Measurements from ENCODE around the gene SLC44A5.
"Not testable (repeated sequence)": the region's sequence is repeated elsewhere in the genome, so short reads cannot be mapped to it uniquely, and the experiment has no call there.

Gene SLC44A5

GRCh38 chr1:75520862-75521475 is 89.9 kb downstream of the SLC44A5 start:
- no peak for DNase-seq

GRCh38 chr1:75519651-75520427 is 91.1 kb downstream of the SLC44A5 start:
- no peak for DNase-seq

DNA sequence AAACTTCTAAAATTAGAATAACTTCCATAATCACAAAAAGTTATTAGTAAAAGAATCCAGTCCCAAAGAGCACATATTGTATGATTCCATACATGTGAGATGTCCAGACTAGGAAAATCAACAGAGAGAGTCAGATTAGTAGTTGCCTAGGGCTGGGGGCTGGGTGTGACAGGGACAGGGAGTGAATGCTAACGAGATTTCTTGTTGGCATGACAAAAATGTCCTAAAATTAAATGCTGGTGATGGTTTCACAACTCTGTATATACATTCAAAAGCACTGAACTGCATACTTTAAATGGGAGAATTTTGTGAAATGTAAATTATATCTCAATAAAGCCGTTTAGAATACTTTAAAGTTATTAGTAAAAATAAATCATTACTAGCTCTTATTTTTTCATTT is 92.2 kb downstream of the SLC44A5 start:
- DNase-seq, result no peak

GRCh38 chr1:75514270-75514669 is 96.6 kb downstream of the SLC44A5 start:
- no peak for DNase-seq

DNA sequence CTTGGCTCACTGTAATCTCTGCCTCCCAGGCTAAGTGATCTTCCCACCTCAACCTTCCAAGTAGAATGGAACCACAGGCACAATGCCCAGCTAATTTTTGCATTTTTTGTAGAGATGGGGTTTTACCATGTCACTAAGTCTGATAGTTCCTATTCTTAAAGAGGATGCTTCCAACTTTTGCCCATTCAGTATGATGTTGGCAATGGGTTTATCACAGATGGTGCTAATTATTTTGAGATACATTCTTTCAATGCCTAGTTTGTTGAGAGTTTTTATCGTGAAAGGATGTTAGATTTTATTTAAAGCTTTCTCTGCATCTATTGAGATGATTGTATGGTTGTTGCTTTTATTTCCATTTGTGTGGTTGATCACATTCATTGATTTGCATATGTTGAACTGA is 103.9 kb downstream of the SLC44A5 start:
- no peak for DNase-seq

DNA sequence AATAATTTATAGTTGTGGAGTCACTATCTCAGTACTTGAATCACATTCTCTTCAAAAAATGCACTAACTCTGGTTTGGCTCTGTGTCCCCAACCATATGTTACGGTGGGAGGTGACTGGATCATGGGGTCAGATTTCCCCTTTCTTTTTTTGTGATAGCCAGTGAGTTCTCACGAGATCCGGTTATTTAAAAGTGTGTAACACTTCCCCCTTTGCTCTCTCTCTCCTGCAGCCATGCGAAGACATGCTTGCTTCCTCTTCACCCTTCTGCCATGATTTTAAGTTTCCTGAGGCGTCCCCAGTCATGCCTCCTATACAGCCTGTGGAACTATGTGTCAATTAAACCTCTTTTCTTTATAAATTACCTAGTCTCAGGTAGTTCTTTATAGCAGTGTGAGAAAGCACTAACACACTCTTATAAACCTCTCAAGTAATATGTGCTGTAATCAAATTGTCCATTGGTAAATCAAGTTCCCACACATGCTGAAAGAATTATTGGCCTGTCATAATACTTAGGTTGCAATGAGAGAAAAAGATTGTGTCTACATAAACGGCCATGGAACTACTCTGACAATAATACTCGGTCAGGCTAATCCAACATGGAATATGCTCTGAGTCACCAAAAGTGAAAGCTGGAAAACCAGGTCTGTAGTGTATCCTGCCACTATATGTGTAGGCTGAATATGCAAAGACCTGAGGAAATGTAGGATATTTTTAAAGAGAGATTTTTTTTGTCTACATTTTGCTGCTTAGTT is 107.5 kb downstream of the SLC44A5 start:
- no peak for DNase-seq

- no peak for DNase-seq
Observed at GRCh38 chr1:75502776-75503175, 108.1 kb downstream of the SLC44A5 start.

DNA sequence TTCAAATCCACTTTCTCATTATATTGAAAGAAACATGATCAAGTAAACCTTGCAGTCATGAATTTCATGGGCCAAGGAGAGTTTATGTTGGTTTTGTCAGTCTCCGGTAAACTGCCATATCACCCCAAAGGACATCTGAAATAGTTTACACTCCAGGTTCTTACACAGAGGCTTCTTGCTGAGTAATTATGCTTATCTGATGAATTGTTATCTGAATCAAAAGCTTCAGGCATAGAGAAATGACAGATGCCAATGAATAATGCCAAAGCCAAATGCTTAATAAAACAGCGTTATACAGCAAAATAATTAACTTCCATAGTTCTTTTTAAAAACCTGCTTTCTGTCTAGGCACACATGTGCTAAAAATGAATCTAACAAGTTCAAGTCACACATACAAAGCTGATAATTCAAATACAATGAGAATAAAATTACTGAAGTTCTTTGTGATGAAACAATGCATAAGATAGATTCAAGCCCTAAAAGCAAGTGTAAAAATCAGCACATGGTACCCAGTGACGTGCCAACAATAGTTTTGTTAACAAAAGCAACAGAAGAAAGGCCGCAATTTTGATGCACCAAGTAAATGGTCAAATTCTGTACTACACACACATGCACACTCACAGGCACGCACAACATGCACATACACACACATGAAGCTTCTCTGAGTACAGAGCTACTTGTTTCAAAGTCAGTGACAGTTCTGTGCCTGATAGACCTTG is 109.2 kb downstream of the SLC44A5 start:
- no peak for DNase-seq

GRCh38 chr1:75492011-75492410 is 118.9 kb downstream of the SLC44A5 start:
- DNase-seq, result no peak

GRCh38 chr1:75487399-75487798 is 123.5 kb downstream of the SLC44A5 start:
- no peak for DNase-seq

- no peak for DNase-seq
Observed at GRCh38 chr1:75484789-75485188, 126.1 kb downstream of the SLC44A5 start.

GRCh38 chr1:75482951-75483350 is 128.0 kb downstream of the SLC44A5 start:
- peak in 2 of 3 experiments; percentile 32 to 71 for DNase-seq

DNA sequence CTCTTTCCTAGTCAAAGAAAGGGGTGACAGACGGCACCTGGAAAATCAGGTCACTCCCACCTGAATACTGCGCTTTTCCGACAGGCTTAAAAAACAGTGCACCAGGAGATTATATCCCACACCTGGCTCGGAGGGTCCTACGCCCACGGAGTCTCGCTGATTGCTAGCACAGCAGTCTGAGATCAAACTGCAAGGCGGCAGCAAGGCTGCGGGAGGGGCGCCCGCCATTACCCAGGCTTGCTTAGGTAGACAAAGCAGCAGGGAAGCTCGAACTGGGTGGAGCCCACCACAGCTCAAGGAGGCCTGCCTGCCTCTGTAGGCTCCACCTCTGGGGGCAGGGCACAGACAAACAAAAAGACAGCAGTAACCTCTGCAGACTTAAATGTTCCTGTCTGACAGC is 134.4 kb downstream of the SLC44A5 start:
- not testable (repeated sequence) for DNase-seq

GRCh38 chr1:75475696-75476095 is 135.2 kb downstream of the SLC44A5 start:
- DNase-seq, result no peak

DNA sequence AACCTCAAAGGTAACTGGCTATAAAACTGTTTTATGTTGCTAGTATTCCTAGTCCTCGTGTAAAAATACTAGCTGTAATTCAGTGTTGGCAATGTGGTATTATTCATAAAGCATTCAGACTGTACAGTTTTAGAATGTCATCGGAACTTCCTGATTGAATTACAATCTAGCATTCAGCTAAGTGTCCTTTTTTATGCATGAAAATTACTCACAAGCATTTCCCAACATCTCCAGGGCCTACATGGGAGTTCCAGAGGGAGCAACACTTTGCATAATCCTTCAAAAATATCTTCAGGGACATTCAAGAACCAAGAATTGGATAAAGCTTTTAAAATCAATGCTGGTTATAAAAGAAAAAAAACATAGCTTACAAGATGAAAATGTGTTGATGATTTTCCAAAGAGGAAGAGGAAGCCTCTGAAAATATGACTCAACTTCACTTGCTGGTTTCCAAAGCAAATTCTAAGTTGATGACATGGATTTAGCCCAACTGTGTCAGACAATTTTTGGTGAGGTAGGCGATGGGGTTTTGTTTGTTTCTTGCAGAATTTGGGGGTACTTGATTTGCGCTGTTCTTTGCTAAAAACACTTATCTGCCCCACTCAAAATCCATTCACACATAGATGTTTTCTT is 137.8 kb downstream of the SLC44A5 start:
- no peak for DNase-seq

GRCh38 chr1:75472089-75472970 is 138.6 kb downstream of the SLC44A5 start:
- no peak for DNase-seq

DNA sequence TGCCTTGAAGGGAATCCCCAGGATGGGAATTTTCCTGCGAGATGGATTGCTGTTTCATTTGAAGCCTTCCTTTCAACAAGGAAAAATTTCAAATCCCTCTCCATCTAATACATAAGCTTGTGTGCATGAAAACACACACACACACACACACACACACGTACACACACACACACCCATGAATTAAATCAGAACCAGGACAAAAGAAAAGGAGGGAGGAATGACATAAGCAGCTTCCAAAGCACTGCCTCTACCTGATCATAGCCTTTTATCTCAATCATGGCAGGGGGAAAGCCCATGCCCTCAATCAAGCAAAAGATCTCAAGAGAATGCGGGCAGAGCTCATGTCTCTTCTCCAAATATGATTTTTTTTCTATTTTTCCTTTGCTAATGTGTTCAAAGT is 139.7 kb downstream of the SLC44A5 start:
- peak in 1 of 3 experiments; percentile 2 for DNase-seq

DNA sequence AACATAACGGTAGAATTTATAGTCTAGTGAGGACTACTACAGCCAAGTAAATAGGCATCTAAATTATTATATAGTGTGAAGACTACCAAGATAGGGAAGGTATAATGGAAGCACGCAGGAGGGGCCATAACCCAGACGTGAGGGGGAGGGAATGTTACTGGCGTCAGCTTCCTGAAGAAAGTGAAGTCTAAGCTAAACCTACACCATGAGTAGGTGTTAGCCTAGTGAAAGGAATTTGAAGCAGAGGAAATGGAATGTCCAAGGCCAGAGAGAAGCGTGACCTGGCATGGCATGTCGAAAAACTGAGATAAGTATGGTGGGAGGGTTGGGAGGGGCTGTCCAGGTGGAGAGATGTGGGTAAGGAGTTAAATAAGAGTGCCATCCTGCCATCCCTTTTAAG is 140.5 kb downstream of the SLC44A5 start:
- no peak for DNase-seq

GRCh38 chr1:75469586-75470173 is 141.2 kb downstream of the SLC44A5 start:
- no peak for DNase-seq

DNA sequence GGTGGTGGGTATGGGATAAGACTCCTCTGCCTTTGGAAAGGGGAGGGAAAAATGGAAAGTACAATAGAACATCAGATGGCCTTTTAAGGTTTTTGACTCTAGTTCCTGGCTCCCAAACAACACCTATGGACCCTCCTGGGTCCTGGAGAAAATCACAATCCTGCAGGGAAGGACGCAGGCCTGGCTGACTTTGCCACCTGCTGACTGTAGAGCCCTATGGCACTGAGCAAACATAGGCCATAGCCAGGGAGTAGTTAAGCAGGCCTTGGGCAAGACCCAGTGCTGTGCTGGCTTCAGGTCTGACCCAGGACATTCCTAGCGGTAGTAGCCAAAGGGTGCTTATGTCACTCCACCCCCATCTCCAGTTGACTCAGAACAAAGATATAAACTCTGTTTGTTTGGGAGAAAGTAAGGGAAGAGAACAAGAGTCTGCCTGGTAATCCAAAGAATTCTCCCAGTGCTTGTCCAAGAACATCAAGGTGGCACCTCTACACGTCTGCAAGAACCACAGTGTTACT is 149.0 kb downstream of the SLC44A5 start:
- no peak for DNase-seq

GRCh38 chr1:75449998-75450397 is 160.9 kb downstream of the SLC44A5 start:
- no peak for DNase-seq

All from NCI-H1417 (cell line).